ENCODE measurements around the gene CYP4F12. TPM values are rescaled to one million over a fixed set of nuclear protein-coding genes. Genes with fewer than 3 reads are reported as not detected.

The CYP4F12 gene
- total RNA-seq, 1 experiment from 2014 or later = not detected

- Mint-ChIP-seq H3K27ac (no peak overlapping the region), H3K36me3 (ENCODE audit: insufficient read depth in 1 of 3, low read depth in 3 of 3) (peaks cover 9 to 14% (median 10%) of the 10 kb centered on the region in 3 experiments; a peak in 6 of 7 replicates), H3K9me3 (peaks cover 50 to 54% of the 10 kb centered on the region in 2 experiments), H3K4me1 (no peaks in the 10 kb centered on the region), H3K4me3 (no peak overlapping the region), H3K27me3 (ENCODE audit: low read depth) (peaks cover 1% of the 10 kb centered on the region)
- no peaks in the 10 kb centered on the region for H3K27me3 ChIP-seq (ENCODE audit: insufficient read depth, low read length)
- H3K4me2 ChIP-seq (ENCODE audit: insufficient read depth, insufficient read length, low read length) = no peak overlapping the region
- no peaks in the 10 kb centered on the region for H3K79me1 ChIP-seq (ENCODE audit: insufficient read depth, low read depth, low read length, poor library complexity, severe bottlenecking)
- no peak overlapping the region for H2BK120ac ChIP-seq (ENCODE audit: low read depth, low read length, poor library complexity, severe bottlenecking)
- no peak overlapping the region for H3K56ac ChIP-seq (ENCODE audit: insufficient read length, low read depth, low read length)
- H3K4me1 ChIP-seq (ENCODE audit: insufficient read depth, low read length) = no peaks in the 10 kb centered on the region
- H3K79me2 ChIP-seq (ENCODE audit: insufficient read depth, low read length) = no peaks in the 10 kb centered on the region
- no peaks in the 10 kb centered on the region for H4K20me1 ChIP-seq (ENCODE audit: control insufficient read depth, insufficient read depth, insufficient read length)
- no peak overlapping the region for H2AFZ ChIP-seq (ENCODE audit: low read length)
- no peak overlapping the region for H4K8ac ChIP-seq (replicated peaks; ENCODE audit: insufficient read length, low read depth, low read length)
- H3K9ac ChIP-seq (ENCODE audit: extremely low read depth, insufficient read length, low read length) = no peak overlapping the region
- H4K5ac ChIP-seq (ENCODE audit: insufficient read length, low read depth, low read length) = no peak overlapping the region
- H3K23ac ChIP-seq (ENCODE audit: insufficient read length, low read depth, low read length) = no peak overlapping the region
- H3K9me3 ChIP-seq (ENCODE audit: control insufficient read depth, low read depth, low read length) = peaks cover 92% of the 10 kb centered on the region
- H2BK5ac ChIP-seq (ENCODE audit: insufficient read length, low read length) = no peak overlapping the region
- H3K27ac ChIP-seq (ENCODE audit: insufficient read length, low read depth, low read length) = no peak overlapping the region
- no peak overlapping the region for H2BK20ac ChIP-seq (ENCODE audit: low read depth, low read length, poor library complexity, severe bottlenecking)
- no peak overlapping the region for H4K91ac ChIP-seq (ENCODE audit: insufficient read length, low read depth, low read length)
- H3K14ac ChIP-seq (ENCODE audit: insufficient read depth, low read length) = no peak overlapping the region
- H2AK5ac ChIP-seq (ENCODE audit: insufficient read length, low read length) = no peak overlapping the region
- H3T11ph ChIP-seq (ENCODE audit: low read length) = no peak overlapping the region
- no CpG with 5 or more reads among the region's 5 CpGs for WGBS (ENCODE audit: extremely low coverage, insufficient read length, low lambda C conversion rate)
- DNase-seq = no peak
- no peak for TF ChIP-seq CTCF (conservative IDR thresholded peaks at IDR 0.05)
- no peak overlapping the region for H3K4ac ChIP-seq (ENCODE audit: low read depth, low read length)
- H2BK15ac ChIP-seq (ENCODE audit: low read depth, low read length) = no peak overlapping the region
- H3K18ac ChIP-seq (ENCODE audit: insufficient read length, low read depth, low read length) = no peak overlapping the region
- no peak overlapping the region for H2BK12ac ChIP-seq (ENCODE audit: insufficient read length, low read depth, low read length)
- no peaks in the 10 kb centered on the region for H3K23me2 ChIP-seq (ENCODE audit: insufficient read length, low read depth, low read length, poor library complexity, severe bottlenecking)
Measured at GRCh38 chr19:15671237-15671821, 1.6 kb upstream of the CYP4F12 start.

Data from H9 (cell line).